Muscle of arm (tissue), 12 donors: ENCODE measurements around the gene PACSIN3. TPM values are rescaled to one million over a fixed set of nuclear protein-coding genes. Genes with fewer than 3 reads are reported as not detected.
"Not testable (repeated sequence)": the region's sequence is repeated elsewhere in the genome, so short reads cannot be mapped to it uniquely, and the experiment has no call there.

Experiments used
- DNase-seq: peaks from one replicate; pipeline ENCODE4 v3.0.0-alpha.2; 2013
- polyA plus RNA-seq, 12 donors: library from polyadenylated mRNA; unstranded; fragments of 120-200 nt; gene quantifications; one replicate each; pipeline ENCODE4 v1.2.1, GENCODE V29; 2013; ENCODE audit not compliant: insufficient read length in 12 of 12

The PACSIN3 gene
- polyA plus RNA-seq, 12 donors: 82.5 to 284 (median 153) TPM; not detected in 1

- no peak for DNase-seq
Measured at GRCh38 chr11:47201015-47201414, 14.8 kb upstream of the PACSIN3 start.

- DNase-seq: not testable (repeated sequence)
Measured at GRCh38 chr11:47198161-47198560, 11.9 kb upstream of the PACSIN3 start.

DNA sequence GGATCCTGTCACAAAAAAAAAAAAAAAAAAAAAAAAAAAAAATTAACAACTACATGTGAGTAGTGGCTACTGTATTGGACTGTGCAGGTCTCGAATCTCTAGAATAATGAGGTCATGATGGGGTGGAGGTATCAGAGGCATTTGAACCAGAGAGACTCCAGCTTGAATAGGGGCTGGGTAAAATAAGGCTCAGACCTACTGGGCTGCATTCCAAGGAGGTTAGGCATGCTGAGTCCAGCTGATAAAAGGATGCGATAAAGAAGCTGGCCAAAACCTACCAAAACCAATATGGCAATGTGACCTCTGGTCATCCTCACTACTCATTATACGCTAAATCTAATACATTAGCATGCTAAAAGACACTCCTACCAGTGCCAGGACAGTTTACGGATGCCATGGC is 5.9 kb upstream of the PACSIN3 start:
- no peak for DNase-seq

- not testable (repeated sequence) for DNase-seq
Measured at GRCh38 chr11:47191137-47191536, 4.9 kb upstream of the PACSIN3 start.

DNA sequence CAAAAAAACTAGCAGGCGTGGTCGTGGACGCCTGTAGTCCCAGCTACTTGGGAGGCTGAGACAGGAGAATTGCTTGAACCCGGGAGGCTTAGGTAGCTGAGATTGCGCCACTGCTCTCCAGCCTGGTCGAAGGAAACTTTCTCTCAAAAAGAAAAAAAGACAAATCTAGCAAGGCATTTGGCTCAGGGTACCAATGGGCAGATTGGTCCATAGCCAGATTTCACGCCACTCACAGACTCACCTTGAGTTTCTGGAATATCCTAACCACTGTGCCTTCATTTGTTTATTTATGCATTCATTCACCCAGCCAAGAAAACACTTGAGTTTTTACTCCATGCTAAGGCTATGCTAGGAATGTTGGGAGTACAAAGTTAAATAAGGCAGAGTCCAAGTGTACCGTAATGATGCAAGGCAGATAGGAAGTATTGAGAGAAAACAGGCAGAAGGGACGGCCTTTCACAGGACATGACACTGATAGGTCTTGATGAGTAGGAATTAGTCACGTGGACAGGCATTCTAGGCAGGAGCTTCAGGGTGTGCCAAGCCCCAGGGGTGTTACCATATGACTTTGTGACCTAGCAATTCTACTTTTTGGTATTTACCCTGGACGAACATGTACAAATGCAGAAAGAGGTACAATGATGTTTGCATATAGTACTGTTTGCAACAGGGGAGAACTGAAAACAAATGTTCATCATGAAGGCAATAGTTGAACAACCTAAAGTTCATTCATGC is 3.0 kb upstream of the PACSIN3 start:
- no peak for DNase-seq

GRCh38 chr11:47188259-47188658 is 2.0 kb upstream of the PACSIN3 start:
- DNase-seq: peak; percentile 86

DNA sequence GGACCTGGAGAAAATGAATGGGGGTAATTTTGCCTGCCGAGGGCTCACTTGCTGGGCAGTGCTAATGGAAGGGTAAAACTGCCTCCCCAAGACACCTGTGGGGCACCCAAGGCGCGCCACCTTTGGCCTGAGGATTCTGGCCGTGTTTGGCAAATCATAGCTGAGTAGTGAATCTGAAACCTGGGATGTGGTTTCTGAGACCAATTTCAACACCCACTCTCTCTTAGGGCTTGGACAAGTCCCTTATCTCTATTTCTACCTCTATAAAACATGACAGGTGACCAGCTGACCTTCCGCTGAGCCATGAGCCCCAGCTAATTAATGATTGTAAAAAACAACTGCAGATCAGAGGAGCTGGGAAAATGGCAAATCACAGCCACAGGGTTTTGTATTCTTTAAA is 1.5 kb upstream of the PACSIN3 start:
- DNase-seq: no peak

GRCh38 chr11:47186700-47187695 is 764 bp upstream of the PACSIN3 start:
- peak; percentile 74 for DNase-seq

- peak; percentile 53 for DNase-seq
Measured at GRCh38 chr11:47185305-47186075, 744 bp downstream of the PACSIN3 start.

DNA sequence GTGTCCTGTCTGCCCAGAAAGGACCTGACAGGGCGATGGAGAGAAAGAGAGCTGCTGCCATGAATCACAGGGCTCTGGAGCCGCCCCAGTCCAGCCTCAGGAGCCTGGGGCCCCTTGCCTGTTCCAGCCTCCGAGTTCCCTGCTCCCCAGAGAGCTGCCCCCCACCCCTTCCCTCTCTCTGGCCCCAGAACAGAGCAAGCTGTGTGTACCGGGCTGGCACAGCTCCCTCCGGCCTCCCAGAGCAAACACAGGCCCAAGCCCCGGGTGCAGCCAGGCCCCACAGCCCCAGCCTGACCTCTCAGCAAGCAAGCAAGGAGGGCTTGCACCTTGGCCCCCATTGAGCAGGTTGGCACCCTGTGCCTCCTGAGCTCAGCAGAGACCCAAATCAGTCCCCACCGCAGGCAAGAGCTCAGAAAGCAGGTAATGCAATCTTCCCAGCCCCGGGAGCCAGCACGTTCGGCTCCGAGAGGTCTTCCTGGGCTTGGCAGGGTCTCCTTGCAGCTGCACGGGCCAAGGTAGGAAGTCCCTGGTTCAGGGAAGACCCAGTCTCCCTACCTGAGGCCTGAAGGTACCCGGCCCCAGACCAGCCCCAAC is 1.4 kb downstream of the PACSIN3 start:
- no peak for DNase-seq

- no peak for DNase-seq
Measured at GRCh38 chr11:47183969-47184368, 2.3 kb downstream of the PACSIN3 start.

- DNase-seq: no peak
Measured at GRCh38 chr11:47183031-47183856, 3.0 kb downstream of the PACSIN3 start.

DNA sequence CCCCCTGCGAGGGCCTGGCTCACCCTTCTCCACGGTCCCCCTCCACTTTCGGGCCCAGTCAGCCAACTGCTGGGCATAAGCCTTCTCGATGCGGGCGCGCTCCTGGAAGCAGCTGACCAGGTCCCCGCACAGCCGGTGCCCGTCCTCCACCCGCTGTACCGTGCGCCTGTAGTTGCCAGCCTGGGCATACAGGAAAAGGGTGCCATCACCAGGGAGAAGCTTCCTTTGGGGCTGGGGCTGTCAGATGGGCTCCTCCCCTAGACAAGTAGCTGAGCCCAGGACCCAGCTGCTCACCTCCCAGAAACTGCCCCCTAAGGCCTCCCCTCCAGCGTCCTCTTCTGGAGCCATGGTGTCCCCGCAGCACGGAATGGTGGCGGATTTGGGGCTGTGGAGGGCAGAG is 3.9 kb downstream of the PACSIN3 start:
- no peak for DNase-seq

- no peak for DNase-seq
Measured at GRCh38 chr11:47181271-47181670, 5.0 kb downstream of the PACSIN3 start.

DNA sequence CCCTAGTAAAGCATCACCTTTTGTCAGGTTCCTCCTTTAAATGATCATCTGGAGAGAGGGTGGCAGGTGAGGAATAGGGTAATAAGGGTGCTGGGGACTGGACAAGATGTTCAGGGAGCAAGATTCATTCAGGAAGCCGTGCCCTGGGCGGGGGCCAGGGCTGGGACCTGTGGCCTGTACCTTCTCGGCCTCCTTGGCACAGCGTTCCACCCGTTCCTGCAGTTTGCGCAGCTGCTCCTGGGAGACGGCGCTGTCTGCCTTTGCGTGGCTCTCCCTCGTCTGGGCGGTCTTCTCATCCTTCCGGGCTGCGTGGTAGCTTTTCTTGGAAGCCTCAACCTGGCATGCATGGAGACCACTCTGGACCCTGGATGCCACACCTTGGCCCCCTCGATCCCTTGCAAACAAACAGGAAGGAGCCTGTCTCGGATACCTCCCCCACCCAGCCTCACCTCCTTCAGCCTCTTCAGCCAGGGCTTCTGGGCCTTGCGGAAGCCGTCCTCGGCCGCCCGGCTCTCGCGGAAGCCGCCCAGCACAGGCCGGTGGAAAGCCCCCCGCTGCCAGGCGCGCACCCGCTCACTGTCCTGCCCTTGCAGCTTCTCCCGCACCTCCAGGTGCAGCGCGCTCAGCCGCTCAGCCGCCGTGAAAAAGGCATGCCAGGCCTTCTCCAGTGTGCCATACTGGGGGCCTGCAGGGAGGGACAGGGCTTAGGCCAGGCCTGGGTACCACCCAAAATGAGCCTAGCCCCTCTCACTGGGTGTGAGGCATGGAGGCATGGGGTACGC is 6.0 kb downstream of the PACSIN3 start:
- no peak for DNase-seq

DNA sequence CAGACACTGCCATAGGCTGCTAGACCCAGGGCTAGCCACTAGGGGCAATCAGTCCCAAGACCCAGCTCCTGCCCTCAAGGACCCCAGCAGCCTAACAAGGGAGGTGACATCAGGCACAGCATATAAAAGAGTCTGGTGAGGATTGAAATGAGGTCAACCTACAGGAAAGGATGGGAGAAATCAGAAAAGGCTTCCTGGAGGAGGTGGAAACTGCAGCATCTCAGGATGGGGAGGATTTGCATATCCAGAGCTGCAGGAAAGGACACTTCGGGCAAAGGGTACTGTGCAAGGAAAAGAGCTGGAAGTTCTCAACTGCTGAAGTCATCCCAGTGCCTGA is 6.6 kb downstream of the PACSIN3 start:
- DNase-seq: no peak

- DNase-seq: no peak
Measured at GRCh38 chr11:47178737-47179654, 7.2 kb downstream of the PACSIN3 start.

- DNase-seq: no peak
Measured at GRCh38 chr11:47178316-47178715, 7.9 kb downstream of the PACSIN3 start.

DNA sequence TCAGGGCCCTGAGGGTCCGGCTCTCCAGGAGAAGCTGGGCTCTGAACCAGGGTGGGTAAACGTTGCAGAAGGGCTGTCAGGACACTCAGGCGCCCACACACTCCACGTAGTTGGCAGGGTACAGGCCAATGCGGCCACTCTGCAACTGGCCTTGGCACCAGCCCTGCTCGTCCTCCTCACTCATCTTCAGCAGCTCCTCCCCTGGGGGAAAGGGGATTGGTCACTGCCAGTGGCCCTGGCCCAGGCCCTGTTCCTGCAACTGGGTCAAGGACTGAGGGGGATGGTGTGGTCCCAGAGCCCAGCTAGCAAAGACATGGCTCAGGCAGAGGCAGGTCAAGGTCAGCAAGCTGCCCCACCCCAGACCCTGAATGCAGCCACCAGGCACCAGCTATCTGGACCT is 8.4 kb downstream of the PACSIN3 start:
- DNase-seq: no peak
